Measurements from ENCODE around the gene TMEM88. TPM values are rescaled to one million over a fixed set of nuclear protein-coding genes. Genes with fewer than 3 reads are reported as not detected.

The TMEM88 gene
- total RNA-seq, 4 donors from 2014 or later: 6.5 to 41.6 (median 29.6) TPM

DNA sequence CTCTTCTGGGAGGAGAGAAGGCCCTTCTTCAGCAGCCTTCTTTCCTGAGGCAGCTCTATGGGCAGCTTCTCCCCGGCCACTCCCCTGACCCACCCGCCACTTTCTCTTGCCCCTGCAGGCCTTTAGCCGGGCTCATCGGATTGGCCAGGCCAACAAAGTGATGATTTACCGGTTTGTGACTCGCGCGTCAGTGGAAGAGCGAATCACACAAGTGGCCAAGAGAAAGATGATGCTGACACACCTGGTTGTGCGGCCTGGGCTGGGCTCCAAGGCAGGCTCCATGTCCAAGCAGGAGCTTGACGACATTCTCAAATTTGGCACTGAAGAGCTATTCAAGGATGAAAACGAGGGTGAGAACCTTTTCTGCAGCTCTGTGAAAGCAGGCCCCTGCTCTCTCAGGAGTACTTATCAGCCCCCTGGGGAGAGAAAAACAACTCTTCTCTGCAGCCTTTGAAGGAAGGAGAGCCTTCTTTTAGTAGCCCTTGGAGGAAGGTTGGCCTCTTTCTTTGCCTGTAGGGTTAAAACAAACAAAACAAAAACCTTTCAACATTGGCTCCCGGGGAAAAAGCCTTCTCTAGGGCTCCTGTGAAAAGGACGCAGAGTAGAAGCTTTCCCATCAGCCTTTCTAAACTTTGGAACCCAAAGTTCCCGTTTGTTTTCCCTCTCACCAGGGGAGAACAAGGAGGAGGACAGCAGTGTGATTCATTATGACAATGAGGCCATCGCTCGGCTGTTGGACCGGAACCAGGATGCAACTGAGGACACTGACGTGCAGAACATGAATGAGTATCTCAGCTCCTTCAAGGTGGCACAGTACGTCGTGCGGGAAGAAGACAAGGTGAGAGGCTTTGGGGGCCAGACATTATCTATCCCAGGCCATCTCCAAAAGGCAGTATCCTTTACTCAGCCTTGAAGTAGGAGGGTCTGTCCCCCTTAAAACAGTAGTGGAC lies 48.6 kb downstream of the TMEM88 start:
- Histone ChIP-seq H3K4me3 (no peak overlapping the region), H3K4me1 (no peaks in the 10 kb centered on the region), H3K27ac (no peak overlapping the region), H3K27me3 (no peaks in the 10 kb centered on the region), H3K9me3 (no peaks in the 10 kb centered on the region), H3K36me3 (peaks cover 0 to 100% of the 10 kb centered on the region in 2 donors)
- no peak for ATAC-seq
- 54 to 63% methylated on average over 4 to 13 of the region's 22 CpGs for WGBS, 2 donors (ENCODE audit: low coverage in 1 of 2)
- no peak for TF ChIP-seq EP300 (IDR thresholded peaks at IDR 0.05)
- no peak for TF ChIP-seq POLR2AphosphoS5 (IDR thresholded peaks at IDR 0.05)
- no peak for TF ChIP-seq POLR2A (IDR thresholded peaks at IDR 0.05)
- TF ChIP-seq, protein P1, sequence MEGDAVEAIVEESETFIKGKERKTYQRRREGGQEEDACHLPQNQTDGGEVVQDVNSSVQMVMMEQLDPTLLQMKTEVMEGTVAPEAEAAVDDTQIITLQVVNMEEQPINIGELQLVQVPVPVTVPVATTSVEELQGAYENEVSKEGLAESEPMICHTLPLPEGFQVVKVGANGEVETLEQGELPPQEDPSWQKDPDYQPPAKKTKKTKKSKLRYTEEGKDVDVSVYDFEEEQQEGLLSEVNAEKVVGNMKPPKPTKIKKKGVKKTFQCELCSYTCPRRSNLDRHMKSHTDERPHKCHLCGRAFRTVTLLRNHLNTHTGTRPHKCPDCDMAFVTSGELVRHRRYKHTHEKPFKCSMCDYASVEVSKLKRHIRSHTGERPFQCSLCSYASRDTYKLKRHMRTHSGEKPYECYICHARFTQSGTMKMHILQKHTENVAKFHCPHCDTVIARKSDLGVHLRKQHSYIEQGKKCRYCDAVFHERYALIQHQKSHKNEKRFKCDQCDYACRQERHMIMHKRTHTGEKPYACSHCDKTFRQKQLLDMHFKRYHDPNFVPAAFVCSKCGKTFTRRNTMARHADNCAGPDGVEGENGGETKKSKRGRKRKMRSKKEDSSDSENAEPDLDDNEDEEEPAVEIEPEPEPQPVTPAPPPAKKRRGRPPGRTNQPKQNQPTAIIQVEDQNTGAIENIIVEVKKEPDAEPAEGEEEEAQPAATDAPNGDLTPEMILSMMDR (IDR thresholded peaks at IDR 0.05): no peak

Other genes with a start within 250 kb of the TMEM88 start
- gene FXR2, start 240.2 kb upstream of the TMEM88 start, total RNA-seq: 10 to 100 TPM; 39.3 to 54.6 (median 47.4) TPM
- gene SAT2, start 227.2 kb upstream of the TMEM88 start, total RNA-seq: 10 to 100 TPM; 50.6 to 72.3 (median 62.3) TPM
- 1 to 10 TPM in 1 of 4 donors, under 1 TPM in 1, not detected in 2; 0.40 to 3.0 TPM for gene SHBG, start 224.9 kb upstream of the TMEM88 start, total RNA-seq
- gene ATP1B2, start 204.1 kb upstream of the TMEM88 start, total RNA-seq: 1 to 10 TPM in 3 of 4 donors, under 1 TPM in 1; 0.77 to 3.6 (median 2.3) TPM
- gene TP53, start 167.6 kb upstream of the TMEM88 start, total RNA-seq: 10 to 100 TPM; 14.7 to 16.3 (median 15.6) TPM
- gene WRAP53, start 166.6 kb upstream of the TMEM88 start, total RNA-seq: 1 to 10 TPM; 2.8 to 4.7 (median 3.9) TPM
- under 1 TPM in 2 of 4 donors, not detected in 2; 0.27 to 0.52 TPM for gene EFNB3, start 149.9 kb upstream of the TMEM88 start, total RNA-seq
- under 1 TPM in 2 of 4 donors, not detected in 2; 0.08 to 0.31 TPM for gene DNAH2, start 137.3 kb upstream of the TMEM88 start, total RNA-seq
- gene KDM6B, start 20.8 kb upstream of the TMEM88 start, total RNA-seq: 10 to 100 TPM in 3 of 4 donors, 1 to 10 TPM in 1; 5.7 to 16.2 (median 15.6) TPM
- gene NAA38, start 2.5 kb downstream of the TMEM88 start, total RNA-seq: 10 to 100 TPM; 60.5 to 84.7 (median 69.8) TPM
- 10 to 100 TPM; 12.0 to 18.7 (median 13.7) TPM for gene CYB5D1, start 2.9 kb downstream of the TMEM88 start, total RNA-seq
- 100 to 1,000 TPM in 3 of 4 donors, 10 to 100 TPM in 1; 56.7 to 134 (median 120) TPM for gene CHD3, start 33.7 kb downstream of the TMEM88 start, total RNA-seq
- gene RNF227, start 61.2 kb downstream of the TMEM88 start, total RNA-seq: 1 to 10 TPM; 1.6 to 5.4 (median 2.1) TPM
- gene KCNAB3, start 74.8 kb downstream of the TMEM88 start, total RNA-seq: 1 to 10 TPM in 1 of 4 donors, under 1 TPM in 1, not detected in 2; 0.58 to 1.3 TPM
- 10 to 100 TPM; 20.9 to 44.2 (median 29.0) TPM for gene TRAPPC1, start 76.9 kb downstream of the TMEM88 start, total RNA-seq
- 10 to 100 TPM; 15.6 to 31.8 (median 18.2) TPM for gene CNTROB, start 77.1 kb downstream of the TMEM88 start, total RNA-seq
- not detected for gene GUCY2D, start 147.5 kb downstream of the TMEM88 start, total RNA-seq
- 1 to 10 TPM in 3 of 4 donors, under 1 TPM in 1; 0.69 to 5.6 (median 2.8) TPM for gene ALOX15B, start 184.0 kb downstream of the TMEM88 start, total RNA-seq
- gene ALOX12B, start 232.7 kb downstream of the TMEM88 start, total RNA-seq: under 1 TPM in 1 of 4 donors, not detected in 3; 0.17 TPM

Data from gastroesophageal sphincter (tissue), 4 donors.